ENCODE data around the gene GAL3ST1.

GRCh38 chr22:30615543-30615954, 41.1 kb upstream of the GAL3ST1 start:
- no peak for TF ChIP-seq POLR2A (IDR thresholded peaks at IDR 0.05)
- no peak for TF ChIP-seq CTCF (IDR thresholded peaks at IDR 0.05)
- no peak for TF ChIP-seq EP300 (IDR thresholded peaks at IDR 0.05; ENCODE audit: low read depth)
- TF ChIP-seq POLR2AphosphoS5 (IDR thresholded peaks at IDR 0.05), result no peak

Data from transverse colon (tissue), 4 donors.